Esophagus (tissue), 2 donors: ENCODE results near the gene SAG. TPM values are rescaled to one million over a fixed set of nuclear protein-coding genes. Genes with fewer than 3 reads are reported as not detected.
"Not testable (repeated sequence)": the region's sequence is repeated elsewhere in the genome, so short reads cannot be mapped to it uniquely, and the experiment has no call there.

Experiments
- H3K27ac ChIP-seq, 2 donors: one replicate each; pipeline ENCODE4 v1.5.1; 2013; ENCODE audit warnings: low read depth in 2 of 2, mild to moderate bottlenecking in 2 of 2, inconsistent platforms in 1 of 2, low read length in 1 of 2, moderate library complexity in 1 of 2
- H3K27me3 ChIP-seq, 2 donors: one replicate each; pipeline ENCODE4 v1.6.1; 2013; ENCODE audit warnings: low read length in 2 of 2, control low read depth in 1 of 2, mild to moderate bottlenecking in 1 of 2; ENCODE audit not compliant: insufficient read depth in 2 of 2, control insufficient read depth in 1 of 2
- H3K36me3 ChIP-seq, 2 donors: one replicate each; pipeline ENCODE4 v1.6.1; 2013; ENCODE audit warnings: low read length in 1 of 2; ENCODE audit not compliant: control insufficient read depth in 2 of 2, insufficient read depth in 2 of 2
- H3K4me1 ChIP-seq, 2 donors: one replicate each; pipeline ENCODE4 v1.6.1; 2013; ENCODE audit warnings: low read length in 1 of 2; ENCODE audit not compliant: control insufficient read depth in 2 of 2, insufficient read depth in 2 of 2
- H3K4me3 ChIP-seq, 2 donors: one replicate each; pipeline ENCODE4 v1.5.1; 2013; ENCODE audit warnings: low read length in 2 of 2, mild to moderate bottlenecking in 2 of 2, low read depth in 1 of 2, moderate library complexity in 1 of 2
- H3K9me3 ChIP-seq, 2 donors: one replicate each; pipeline ENCODE4 v1.6.1; 2013; ENCODE audit warnings: mild to moderate bottlenecking in 2 of 2, low read depth in 1 of 2, low read length in 1 of 2, moderate library complexity in 1 of 2; ENCODE audit not compliant: control insufficient read depth in 2 of 2, insufficient read depth in 1 of 2
- WGBS, 2 donors: extraction: QIAGEN DNeasy Blood & Tissue Kit; methylation state at CpG; one replicate each; pipeline ENCODE4 v1.1.7; 2013; 5-methylcytosine and 5-hydroxymethylcytosine counted together
- polyA plus RNA-seq, 2 donors: library from polyadenylated mRNA; stranded (reverse); fragments of 200-250 nt; gene quantifications; one replicate each; pipeline ENCODE4 v1.2.3, GENCODE V29; 2013
- donor health status: healthy with polysubstance abuse.
- donor health status: Bipolar disorder and iron deficiency.

SAG gene
- polyA plus RNA-seq, 2 donors: not detected

GRCh38 chr2:233323851-233324250 lies 16.2 kb downstream of the SAG start:
- WGBS, 2 donors: 87 to 92% methylated on average over 8 of the region's 8 CpGs
- Histone ChIP-seq H3K4me1 (no peaks in the 10 kb centered on the region), H3K4me3 (no peak overlapping the region), H3K27ac (no peak overlapping the region), H3K9me3 (no peaks in the 10 kb centered on the region), H3K27me3 (no peaks in the 10 kb centered on the region), H3K36me3 (no peaks in the 10 kb centered on the region)

- Histone ChIP-seq H3K27me3 (no peaks in the 10 kb centered on the region), H3K4me3 (no peak overlapping the region), H3K9me3 (no peaks in the 10 kb centered on the region), H3K27ac (no peak overlapping the region), H3K4me1 (no peaks in the 10 kb centered on the region), H3K36me3 (no peaks in the 10 kb centered on the region)
- WGBS, 2 donors: 70 to 76% methylated on average over 4 of the region's 4 CpGs
These were observed 17.6 kb downstream of the SAG start for GRCh38 chr2:233325256-233325655.

GRCh38 chr2:233325814-233326213 lies 18.2 kb downstream of the SAG start:
- Histone ChIP-seq H3K27ac (no peak overlapping the region), H3K36me3 (no peaks in the 10 kb centered on the region), H3K4me3 (no peak overlapping the region), H3K9me3 (no peaks in the 10 kb centered on the region), H3K4me1 (no peaks in the 10 kb centered on the region), H3K27me3 (no peaks in the 10 kb centered on the region)
- WGBS, 2 donors: 68 to 76% methylated on average over 10 of the region's 10 CpGs

GRCh38 chr2:233326500-233326899 lies 18.9 kb downstream of the SAG start:
- no peaks in the 10 kb centered on the region for H3K9me3 ChIP-seq
- H3K27ac ChIP-seq: no peak overlapping the region
- H3K4me1 ChIP-seq: no peaks in the 10 kb centered on the region
- H3K4me3 ChIP-seq: no peak overlapping the region
- no peaks in the 10 kb centered on the region for H3K36me3 ChIP-seq
- 88 to 92% methylated on average over 8 of the region's 8 CpGs for WGBS, 2 donors
- H3K27me3 ChIP-seq: no peaks in the 10 kb centered on the region

- 72 to 75% methylated on average over 4 of the region's 4 CpGs for WGBS, 2 donors
- no peaks in the 10 kb centered on the region for H3K4me1 ChIP-seq
These were observed 21.3 kb downstream of the SAG start for GRCh38 chr2:233328922-233329321.

GRCh38 chr2:233329489-233330135 lies 22.0 kb downstream of the SAG start:
- Histone ChIP-seq H3K27me3 (no peaks in the 10 kb centered on the region), H3K4me3 (no peak overlapping the region), H3K9me3 (no peaks in the 10 kb centered on the region), H3K27ac (no peak overlapping the region), H3K36me3 (no peaks in the 10 kb centered on the region), H3K4me1 (no peaks in the 10 kb centered on the region)
- WGBS, 2 donors: 86 to 87% methylated on average over 7 of the region's 7 CpGs

More at GRCh38 chr2:233328922-233329321, 21.3 kb downstream of the SAG start:
- H3K36me3 ChIP-seq: no peaks in the 10 kb centered on the region
- no peak overlapping the region for H3K27ac ChIP-seq
- no peaks in the 10 kb centered on the region for H3K9me3 ChIP-seq
- no peak overlapping the region for H3K4me3 ChIP-seq
- H3K27me3 ChIP-seq: no peaks in the 10 kb centered on the region

- Histone ChIP-seq H3K27me3 (no peaks in the 10 kb centered on the region), H3K9me3 (no peaks in the 10 kb centered on the region), H3K4me3 (no peak overlapping the region), H3K4me1 (no peaks in the 10 kb centered on the region), H3K27ac (peak overlapping the region; percentile 20 to 65), H3K36me3 (no peaks in the 10 kb centered on the region)
- 76 to 78% methylated on average over 15 of the region's 15 CpGs for WGBS, 2 donors
These were observed 23.9 kb downstream of the SAG start for GRCh38 chr2:233331536-233331935.

GRCh38 chr2:233332125-233332524 lies 24.5 kb downstream of the SAG start:
- no peaks in the 10 kb centered on the region for H3K36me3 ChIP-seq
- WGBS, 2 donors: 88 to 89% methylated on average over 4 of the region's 4 CpGs

GRCh38 chr2:233334915-233335314 lies 27.3 kb downstream of the SAG start:
- WGBS, 2 donors: 91 to 92% methylated on average over 11 of the region's 11 CpGs
- H3K9me3 ChIP-seq: no peaks in the 10 kb centered on the region
- no peak overlapping the region for H3K27ac ChIP-seq
- no peak overlapping the region for H3K4me3 ChIP-seq
- H3K27me3 ChIP-seq: no peaks in the 10 kb centered on the region
- H3K4me1 ChIP-seq: no peaks in the 10 kb centered on the region
- no peaks in the 10 kb centered on the region for H3K36me3 ChIP-seq

More at GRCh38 chr2:233332125-233332524, 24.5 kb downstream of the SAG start:
- no peaks in the 10 kb centered on the region for H3K27me3 ChIP-seq
- H3K27ac ChIP-seq: no peak overlapping the region
- H3K4me1 ChIP-seq: no peaks in the 10 kb centered on the region
- H3K9me3 ChIP-seq: no peaks in the 10 kb centered on the region
- H3K4me3 ChIP-seq: no peak overlapping the region

GRCh38 chr2:233336091-233336490 lies 28.5 kb downstream of the SAG start:
- 93 to 94% methylated on average over 13 of the region's 13 CpGs for WGBS, 2 donors
- H3K4me3 ChIP-seq, H3K27ac ChIP-seq, H3K27me3 ChIP-seq, H3K9me3 ChIP-seq, H3K36me3 ChIP-seq, H3K4me1 ChIP-seq: not testable (repeated sequence)
